GM23248 (cell line): Measurements from ENCODE around the gene C2CD4C. TPM values are rescaled to one million over a fixed set of nuclear protein-coding genes. Genes with fewer than 3 reads are reported as not detected.

Experiments used
- DNase-seq: peaks from one replicate; pipeline ENCODE4 v3.0.0-alpha.2; 2015
- H2AFZ ChIP-seq: fragments of 200-600 bp; sonication (generic); 2 replicates; pipeline ENCODE4 v1.6.1; 2016; ENCODE audit warnings: antibody characterized with exemption
- H3F3A ChIP-seq: fragments of 200-600 bp; sonication (generic); 2 replicates; pipeline ENCODE4 v1.6.1; 2016; ENCODE audit warnings: mild to moderate bottlenecking, antibody characterized with exemption, mixed run types; ENCODE audit not compliant: insufficient read depth
- H3K27ac ChIP-seq: fragments of 200-600 bp; sonication (generic); 2 replicates; pipeline ENCODE4 v1.5.1; 2016; ENCODE audit warnings: mild to moderate bottlenecking
- H3K27me3 ChIP-seq: fragments of 200-600 bp; sonication (generic); replicated peaks from 2 replicates; pipeline ENCODE4 v1.6.1; 2016; ENCODE audit warnings: mild to moderate bottlenecking; ENCODE audit not compliant: insufficient read depth
- H3K36me3 ChIP-seq: fragments of 200-600 bp; sonication (generic); 2 replicates; pipeline ENCODE4 v1.6.1; 2016; ENCODE audit warnings: low read depth, mild to moderate bottlenecking
- H3K4me1 ChIP-seq: fragments of 200-600 bp; sonication (generic); 2 replicates; pipeline ENCODE4 v1.6.1; 2016; ENCODE audit warnings: mild to moderate bottlenecking; ENCODE audit not compliant: insufficient read depth
- H3K4me2 ChIP-seq: fragments of 200-600 bp; sonication (generic); one replicate; pipeline ENCODE4 v1.6.1; 2016; ENCODE audit warnings: mild to moderate bottlenecking; ENCODE audit not compliant: unreplicated experiment
- H3K4me3 ChIP-seq: fragments of 200-600 bp; sonication (generic); 2 replicates; pipeline ENCODE4 v1.5.1; 2016; ENCODE audit warnings: mild to moderate bottlenecking
- H3K79me2 ChIP-seq: fragments of 200-600 bp; sonication (generic); 2 replicates; pipeline ENCODE4 v1.6.1; 2016; ENCODE audit warnings: mild to moderate bottlenecking; ENCODE audit not compliant: insufficient read depth
- H3K9ac ChIP-seq: fragments of 200-600 bp; sonication (generic); 2 replicates; pipeline ENCODE4 v1.6.1; 2016; ENCODE audit warnings: mild to moderate bottlenecking
- H3K9me2 ChIP-seq: fragments of 200-600 bp; sonication (generic); 2 replicates; pipeline ENCODE4 v1.6.1; 2016; ENCODE audit warnings: mixed run types, mild to moderate bottlenecking, moderate library complexity; ENCODE audit not compliant: insufficient read depth
- H3K9me3 ChIP-seq: fragments of 200-600 bp; sonication (generic); one replicate; pipeline ENCODE4 v1.6.1; 2017; ENCODE audit warnings: low read depth
- H4K20me1 ChIP-seq: fragments of 200-600 bp; sonication (generic); 2 replicates; pipeline ENCODE4 v1.6.0; 2016; ENCODE audit not compliant: insufficient read depth
- EZH2 ChIP-seq: fragments of 200-600 bp; sonication (generic); IDR thresholded peaks from 2 replicates; pipeline ENCODE4 v1.6.1; 2018; ENCODE audit warnings: antibody characterized with exemption, mild to moderate bottlenecking; ENCODE audit not compliant: insufficient read depth, poor library complexity, severe bottlenecking
- EZH2phosphoT487 ChIP-seq: fragments of 200-600 bp; sonication (generic); IDR thresholded peaks from 2 replicates; pipeline ENCODE4 v1.6.1; 2018; ENCODE audit warnings: antibody characterized with exemption, moderate library complexity, mild to moderate bottlenecking, low read depth; ENCODE audit not compliant: insufficient read depth
- WGBS, 2 experiments: methylation state at CpG; one replicate each; pipeline ENCODE4 v1.1.6; 2015 to 2017; ENCODE audit warnings: low lambda C conversion rate in 2 of 2, low coverage in 1 of 2; ENCODE audit errors: missing lambda C conversion rate in 2 of 2; 5-methylcytosine and 5-hydroxymethylcytosine counted together
- in situ Hi-C: fragments of 300-500 bp; cut with MboI; formaldehyde crosslinking; loops from 2 replicates; pipeline ENCODE4 v1.15.0; 2020
- polyA plus RNA-seq: library from polyadenylated mRNA; unstranded; fragments of >200 nt; fragmentation: Nextera tagmentation; extraction: Ambion mirVana; gene quantifications from 2 replicates; pipeline ENCODE4 v1.2.1, GENCODE V29; 2016
- total RNA-seq: library from RNA; depleted of rRNA; stranded (reverse); fragments of >200 nt; shearing (Covaris generic); gene quantifications from 2 replicates; pipeline ENCODE4 v1.2.3, GENCODE V29; 2014

C2CD4C gene
- total and polyA plus RNA-seq, 2 experiments from 2014 or later, result 0.05 to 0.32 TPM

DNA sequence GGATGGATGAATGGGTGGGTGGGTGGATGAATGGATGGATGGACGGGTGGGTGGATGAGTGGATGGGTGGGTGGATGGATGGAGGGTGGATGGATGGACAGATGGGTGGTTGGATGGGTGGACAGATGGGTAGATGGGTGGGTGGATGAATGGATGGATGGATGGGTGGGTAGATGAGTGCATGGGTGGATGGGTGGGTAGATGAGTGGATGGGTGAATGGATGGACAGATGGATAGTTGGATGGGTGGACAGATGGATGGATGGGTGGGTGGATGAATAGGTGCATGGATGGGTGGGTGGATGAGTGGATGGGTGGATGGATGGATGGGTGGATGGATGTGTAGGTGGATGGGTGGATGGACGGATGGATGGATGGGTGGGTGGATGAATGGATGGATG is 34.1 kb upstream of the C2CD4C start:
- no peak overlapping the region for H3K27ac ChIP-seq
- H3K36me3 ChIP-seq, result no peaks in the 10 kb centered on the region
- no peak for DNase-seq
- in situ Hi-C loops, result no loop called here
- no peaks in the 10 kb centered on the region for H3F3A ChIP-seq
- H3K4me1 ChIP-seq, result no peaks in the 10 kb centered on the region
- H3K9me2 ChIP-seq, result no peaks in the 10 kb centered on the region
- H3K27me3 ChIP-seq, result no peaks in the 10 kb centered on the region
- 59% methylated on average over 2 of the region's 2 CpGs; no CpG with 5 or more reads in 1 of the 2 experiments for WGBS, 2 experiments
- H2AFZ ChIP-seq, result no peak overlapping the region
- no peak for TF ChIP-seq EZH2
- TF ChIP-seq EZH2phosphoT487, result no peak
- no peak overlapping the region for H3K4me2 ChIP-seq
- no peak overlapping the region for H3K9ac ChIP-seq
- no peaks in the 10 kb centered on the region for H3K79me2 ChIP-seq
- no peak overlapping the region for H3K4me3 ChIP-seq
- no peaks in the 10 kb centered on the region for H3K9me3 ChIP-seq
- H4K20me1 ChIP-seq, result no peaks in the 10 kb centered on the region

DNA sequence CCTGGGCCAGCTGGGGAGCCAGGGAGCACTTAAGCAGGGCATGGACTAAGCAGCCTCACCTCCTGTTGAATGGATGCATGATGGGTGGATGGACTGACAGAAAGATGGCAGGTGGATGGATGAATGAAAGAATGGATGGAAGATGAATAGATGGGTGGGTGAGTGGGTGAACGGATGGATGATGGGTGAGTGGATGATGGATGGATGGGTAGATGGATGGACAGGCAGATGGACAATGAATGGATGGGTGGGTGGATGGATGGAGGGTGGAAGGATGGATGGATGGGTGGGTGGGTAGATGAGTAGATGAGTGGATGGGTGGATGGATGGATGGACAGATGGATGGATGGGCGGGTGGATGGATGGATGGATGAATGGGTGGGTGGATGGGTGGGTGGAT is 33.1 kb upstream of the C2CD4C start:
- DNase-seq, result no peak
- Histone ChIP-seq H3K36me3 (no peaks in the 10 kb centered on the region), H3K4me2 (no peak overlapping the region), H3F3A (no peaks in the 10 kb centered on the region), H4K20me1 (no peaks in the 10 kb centered on the region), H3K9ac (no peak overlapping the region), H3K4me1 (no peaks in the 10 kb centered on the region), H3K4me3 (no peak overlapping the region), H2AFZ (no peak overlapping the region), H3K27ac (no peak overlapping the region), H3K27me3 (no peaks in the 10 kb centered on the region), H3K9me3 (no peaks in the 10 kb centered on the region), H3K9me2 (no peaks in the 10 kb centered on the region), H3K79me2 (no peaks in the 10 kb centered on the region)
- 61 to 95% methylated on average over 1 to 2 of the region's 2 CpGs for WGBS, 2 experiments
- TF ChIP-seq EZH2phosphoT487 (no peak), EZH2 (no peak)
- in situ Hi-C loops, result no loop called here

DNA sequence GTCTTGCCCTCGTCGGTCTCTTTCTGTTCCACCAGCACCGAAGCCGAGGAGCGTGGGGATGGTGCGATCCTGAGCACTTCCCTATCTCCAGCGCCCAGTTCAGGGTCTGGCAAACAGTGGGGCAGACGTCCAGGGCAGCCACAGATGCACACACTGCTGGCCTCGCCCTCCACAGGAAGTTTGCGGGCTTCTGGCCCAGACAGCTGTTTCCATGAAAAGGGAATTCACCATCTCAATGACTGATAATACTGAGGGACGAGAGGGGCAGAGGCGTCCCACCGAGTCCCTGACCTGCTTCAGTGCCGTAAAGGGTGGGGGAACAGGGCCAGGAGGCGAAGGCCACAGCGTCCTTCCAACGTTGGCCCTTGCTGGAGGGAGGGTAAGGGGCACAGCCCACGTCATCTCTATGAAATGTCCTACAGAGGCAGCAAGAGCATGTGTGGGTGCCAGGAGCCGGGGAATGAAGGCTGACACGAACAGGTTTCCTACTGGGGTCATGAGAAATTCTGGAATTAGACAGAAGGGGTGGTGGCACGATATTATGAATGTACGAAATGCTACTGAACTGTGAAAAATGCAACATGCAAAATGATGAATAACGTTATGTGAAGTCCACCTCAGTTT is 32.4 kb upstream of the C2CD4C start:
- H3K27ac ChIP-seq, result no peak overlapping the region
- in situ Hi-C loops, result no loop called here
- H4K20me1 ChIP-seq, result no peaks in the 10 kb centered on the region
- no peaks in the 10 kb centered on the region for H3F3A ChIP-seq
- H3K4me3 ChIP-seq, result no peak overlapping the region
- no peak overlapping the region for H2AFZ ChIP-seq
- WGBS, 2 experiments, result 44 to 49% methylated on average over 23 of the region's 23 CpGs
- H3K4me1 ChIP-seq, result no peaks in the 10 kb centered on the region
- TF ChIP-seq EZH2phosphoT487, result no peak
- H3K27me3 ChIP-seq, result no peaks in the 10 kb centered on the region
- no peak overlapping the region for H3K4me2 ChIP-seq
- no peaks in the 10 kb centered on the region for H3K36me3 ChIP-seq
- no peaks in the 10 kb centered on the region for H3K79me2 ChIP-seq
- no peak overlapping the region for H3K9ac ChIP-seq
- no peak for DNase-seq
- H3K9me3 ChIP-seq, result no peaks in the 10 kb centered on the region
- no peaks in the 10 kb centered on the region for H3K9me2 ChIP-seq

DNA sequence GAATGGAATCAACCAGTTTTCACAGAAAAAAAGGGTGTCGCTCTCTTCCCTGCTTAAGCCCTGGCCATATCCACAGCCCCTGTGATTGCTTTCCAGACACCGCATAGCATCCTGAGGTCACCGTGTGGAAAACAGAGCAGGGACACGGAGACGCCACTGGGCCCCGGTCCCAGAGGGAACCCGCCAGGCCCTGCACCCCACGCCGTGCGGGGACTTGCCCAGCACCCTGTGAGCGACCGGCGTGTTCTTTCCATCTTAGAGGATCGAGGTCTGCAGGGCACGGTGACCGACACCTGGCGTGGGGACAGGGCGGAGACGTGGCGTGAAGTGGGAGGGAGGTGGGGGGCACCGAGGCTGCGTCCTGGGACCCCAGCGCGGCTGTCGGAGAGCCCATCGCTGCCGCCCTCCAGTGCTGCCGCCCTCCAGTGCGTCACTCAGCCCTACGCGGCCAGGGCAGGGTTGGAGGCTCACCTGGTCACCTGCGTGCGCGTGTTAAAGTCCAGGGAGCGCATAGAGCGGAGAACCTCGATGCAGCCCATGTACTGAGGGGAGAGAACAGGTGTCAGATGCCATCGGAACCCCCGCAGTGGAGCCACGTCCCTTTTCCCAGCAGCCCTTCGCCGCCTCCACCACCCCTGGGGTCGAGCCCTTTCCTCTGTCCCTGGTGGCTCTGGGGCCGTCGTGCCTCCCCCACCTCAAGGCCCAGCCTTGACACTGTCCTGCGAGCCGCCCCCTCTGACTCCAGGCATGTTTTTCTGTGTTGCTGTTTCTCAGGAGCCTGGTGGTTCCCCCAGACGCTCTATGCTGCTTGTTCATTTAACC is 31.7 kb upstream of the C2CD4C start:
- Histone ChIP-seq H3K9me2 (no peaks in the 10 kb centered on the region), H3K36me3 (no peaks in the 10 kb centered on the region), H3F3A (no peaks in the 10 kb centered on the region), H3K4me1 (no peaks in the 10 kb centered on the region), H3K9me3 (no peaks in the 10 kb centered on the region), H3K27ac (no peak overlapping the region), H4K20me1 (no peaks in the 10 kb centered on the region), H3K27me3 (no peaks in the 10 kb centered on the region), H3K4me3 (no peak overlapping the region), H3K4me2 (no peak overlapping the region), H3K9ac (no peak overlapping the region), H2AFZ (no peak overlapping the region), H3K79me2 (no peaks in the 10 kb centered on the region)
- WGBS, 2 experiments, result 70 to 71% methylated on average over 42 to 47 of the region's 48 CpGs
- DNase-seq, result no peak
- TF ChIP-seq EZH2phosphoT487 (no peak), EZH2 (no peak)
- in situ Hi-C loops, result no loop called here
